ENCODE data around the gene ILF2.

ILF2 gene

DNA sequence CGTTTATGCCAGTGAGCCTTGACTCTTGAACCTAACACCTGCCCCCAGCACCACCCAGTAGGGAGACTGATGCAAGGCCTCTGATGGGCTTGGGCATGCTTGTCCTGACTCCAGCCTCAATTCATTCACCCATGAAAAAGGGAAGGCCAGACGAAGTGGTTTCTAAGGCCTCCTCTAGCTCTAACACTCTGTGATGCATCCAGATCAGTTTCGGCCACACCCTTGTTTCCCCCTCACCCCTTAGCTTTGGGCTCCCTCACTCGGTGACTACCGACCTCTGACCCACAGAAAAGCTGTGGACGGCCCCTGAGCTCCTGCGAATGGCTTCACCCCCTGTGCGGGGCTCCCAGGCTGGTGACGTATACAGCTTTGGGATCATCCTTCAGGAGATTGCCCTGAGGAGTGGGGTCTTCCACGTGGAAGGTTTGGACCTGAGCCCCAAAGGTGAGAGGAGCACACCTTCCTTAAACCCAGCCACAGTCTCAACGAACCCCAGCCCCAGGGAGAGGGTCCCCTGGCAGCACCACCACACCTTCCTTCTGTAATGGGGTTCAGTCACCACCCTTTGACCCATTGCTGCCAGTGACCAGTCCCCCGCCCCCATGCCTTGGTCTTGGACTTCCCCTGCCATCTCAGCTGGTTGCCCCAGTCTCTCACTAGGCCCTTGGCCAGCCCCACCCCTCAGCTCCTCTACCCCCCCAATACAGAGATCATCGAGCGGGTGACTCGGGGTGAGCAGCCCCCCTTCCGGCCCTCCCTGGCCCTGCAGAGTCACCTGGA is 16.7 kb upstream of the ILF2 start:
- no peak overlapping the region for H3K4me3 ChIP-seq (replicated peaks; ENCODE audit: low read depth, low read length)
- no peak for DNase-seq (ENCODE audit: extremely low read depth, low read depth)
- TF ChIP-seq, protein P1, sequence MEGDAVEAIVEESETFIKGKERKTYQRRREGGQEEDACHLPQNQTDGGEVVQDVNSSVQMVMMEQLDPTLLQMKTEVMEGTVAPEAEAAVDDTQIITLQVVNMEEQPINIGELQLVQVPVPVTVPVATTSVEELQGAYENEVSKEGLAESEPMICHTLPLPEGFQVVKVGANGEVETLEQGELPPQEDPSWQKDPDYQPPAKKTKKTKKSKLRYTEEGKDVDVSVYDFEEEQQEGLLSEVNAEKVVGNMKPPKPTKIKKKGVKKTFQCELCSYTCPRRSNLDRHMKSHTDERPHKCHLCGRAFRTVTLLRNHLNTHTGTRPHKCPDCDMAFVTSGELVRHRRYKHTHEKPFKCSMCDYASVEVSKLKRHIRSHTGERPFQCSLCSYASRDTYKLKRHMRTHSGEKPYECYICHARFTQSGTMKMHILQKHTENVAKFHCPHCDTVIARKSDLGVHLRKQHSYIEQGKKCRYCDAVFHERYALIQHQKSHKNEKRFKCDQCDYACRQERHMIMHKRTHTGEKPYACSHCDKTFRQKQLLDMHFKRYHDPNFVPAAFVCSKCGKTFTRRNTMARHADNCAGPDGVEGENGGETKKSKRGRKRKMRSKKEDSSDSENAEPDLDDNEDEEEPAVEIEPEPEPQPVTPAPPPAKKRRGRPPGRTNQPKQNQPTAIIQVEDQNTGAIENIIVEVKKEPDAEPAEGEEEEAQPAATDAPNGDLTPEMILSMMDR (IDR thresholded peaks at IDR 0.05; ENCODE audit: low read depth, low read length, missing control alignments) = no peak

DNA sequence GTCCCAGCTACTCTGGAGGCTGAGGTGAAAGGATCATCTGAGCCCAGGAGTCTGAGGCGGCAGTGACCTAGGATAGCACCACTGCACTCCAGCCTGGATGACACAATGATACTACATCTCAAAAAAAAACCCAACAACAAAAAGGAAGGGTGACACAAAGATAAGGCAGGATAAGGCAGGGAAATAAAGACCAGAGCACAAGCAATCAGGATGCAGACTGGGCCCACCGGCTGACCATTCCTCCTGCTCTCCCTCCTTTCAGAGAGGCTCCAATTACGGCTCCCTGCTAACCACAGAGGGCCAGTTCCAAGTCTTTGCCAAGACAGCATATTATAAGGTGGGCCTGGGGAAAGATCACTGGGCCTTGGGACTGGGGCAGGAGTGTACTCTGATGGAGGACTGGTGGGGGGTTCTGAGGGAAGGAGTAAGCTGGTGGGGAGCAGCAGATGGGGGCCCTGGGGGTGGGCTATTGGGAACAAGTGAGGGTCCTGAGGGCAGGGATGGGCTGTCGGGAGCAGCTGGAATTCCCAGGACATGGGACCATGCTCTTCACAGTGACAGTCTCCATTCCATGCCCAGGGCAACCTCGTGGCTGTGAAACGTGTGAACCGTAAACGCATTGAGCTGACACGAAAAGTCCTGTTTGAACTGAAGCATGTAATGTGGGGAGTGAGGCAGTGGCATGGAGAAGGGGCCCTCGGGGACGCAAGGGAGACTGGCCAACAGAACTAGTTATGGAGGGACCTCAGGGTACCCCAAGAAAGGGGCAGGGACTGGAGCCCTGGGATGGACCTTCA is 14.9 kb upstream of the ILF2 start:
- no peak overlapping the region for H3K4me3 ChIP-seq (replicated peaks; ENCODE audit: low read depth, low read length)
- TF ChIP-seq, protein P1 (IDR thresholded peaks at IDR 0.05; ENCODE audit: low read depth, low read length, missing control alignments) = no peak
- DNase-seq (ENCODE audit: extremely low read depth, low read depth) = no peak

DNA sequence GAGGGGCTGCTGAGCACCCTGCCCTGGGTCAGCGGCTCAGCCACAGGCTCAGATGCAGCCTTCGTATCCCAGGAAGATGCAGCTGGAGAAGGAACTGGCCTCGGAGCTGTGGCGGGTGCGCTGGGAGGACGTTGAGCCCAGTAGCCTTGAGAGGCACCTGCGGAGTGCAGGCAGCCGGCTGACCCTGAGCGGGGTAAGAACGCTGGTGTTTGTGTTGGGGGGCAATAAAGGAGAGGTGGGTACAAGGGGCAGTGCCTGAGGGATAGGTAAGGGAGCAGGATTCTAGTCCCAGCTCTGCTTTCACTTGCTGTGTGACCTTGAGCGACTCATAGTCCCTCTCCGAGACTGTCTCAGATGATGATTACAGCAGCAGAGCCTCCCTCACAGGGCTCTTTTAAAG is 14.1 kb upstream of the ILF2 start:
- no peak for DNase-seq (ENCODE audit: extremely low read depth, low read depth)
- TF ChIP-seq, protein P1 (IDR thresholded peaks at IDR 0.05; ENCODE audit: low read depth, low read length, missing control alignments) = no peak
- no peak overlapping the region for H3K4me3 ChIP-seq (replicated peaks; ENCODE audit: low read depth, low read length)

DNA sequence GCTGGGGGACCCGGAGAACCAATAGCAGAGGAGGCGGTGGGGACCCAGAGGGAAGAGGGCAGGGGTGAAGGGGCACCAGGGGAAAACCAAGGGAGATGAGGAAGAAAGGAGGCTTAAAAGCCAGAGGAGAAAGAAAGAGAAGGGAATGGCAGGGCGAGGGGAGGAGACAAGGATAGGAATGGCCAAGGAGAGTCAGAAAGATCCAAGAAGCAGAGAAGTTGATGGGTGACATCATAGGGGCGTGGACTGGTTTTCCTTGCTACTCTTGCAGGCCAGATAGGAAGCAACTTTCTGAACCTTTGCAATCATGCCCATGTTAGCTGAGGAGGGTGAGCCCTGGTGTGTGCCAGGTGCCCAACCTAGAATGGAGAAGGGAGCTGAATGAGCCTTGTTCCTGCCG is 13.1 kb upstream of the ILF2 start:
- TF ChIP-seq, protein P1 (IDR thresholded peaks at IDR 0.05; ENCODE audit: low read depth, low read length, missing control alignments) = no peak
- no peak overlapping the region for H3K4me3 ChIP-seq (replicated peaks; ENCODE audit: low read depth, low read length)
- no peak for DNase-seq (ENCODE audit: extremely low read depth, low read depth)

DNA sequence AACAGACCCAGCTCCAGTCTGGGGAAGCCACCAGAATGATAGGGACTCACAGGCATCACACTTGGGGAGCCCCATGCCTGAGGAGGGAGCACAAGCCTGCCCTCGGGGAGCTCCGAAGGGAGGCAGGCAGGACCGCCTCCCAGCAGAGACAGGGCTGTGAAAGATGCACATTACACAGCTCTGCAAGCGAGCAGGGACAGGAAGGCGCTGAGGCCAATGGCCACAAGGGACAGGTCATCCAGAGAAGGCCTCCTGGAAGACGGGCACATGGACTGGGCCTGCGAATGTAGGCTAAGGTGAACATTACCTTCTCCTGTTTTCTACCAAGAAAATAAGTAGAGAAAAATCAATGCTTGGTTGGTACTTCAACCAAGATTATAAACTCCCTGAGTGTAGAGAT is 11.9 kb upstream of the ILF2 start:
- no peak overlapping the region for H3K4me3 ChIP-seq (replicated peaks; ENCODE audit: low read depth, low read length)
- no peak for DNase-seq (ENCODE audit: extremely low read depth, low read depth)
- TF ChIP-seq, protein P1 (IDR thresholded peaks at IDR 0.05; ENCODE audit: low read depth, low read length, missing control alignments) = no peak

DNA sequence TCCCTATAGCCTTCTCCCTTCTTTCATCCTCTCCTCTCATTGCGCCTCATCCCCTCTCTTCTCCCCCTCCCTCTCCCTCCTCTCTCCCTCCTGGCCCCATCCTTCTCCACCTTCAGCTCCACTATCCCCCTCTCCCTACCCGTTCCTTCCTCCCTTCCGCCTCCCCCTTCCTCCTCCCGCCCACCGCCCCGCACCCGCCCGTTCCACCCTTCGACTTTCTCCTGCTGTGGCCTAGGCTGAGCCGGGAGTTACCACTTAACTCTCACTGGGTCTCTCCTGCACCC is 9.3 kb upstream of the ILF2 start:
- TF ChIP-seq, protein P1 (IDR thresholded peaks at IDR 0.05; ENCODE audit: low read depth, low read length, missing control alignments) = no peak
- DNase-seq (ENCODE audit: extremely low read depth, low read depth) = no peak
- no peak overlapping the region for H3K4me3 ChIP-seq (replicated peaks; ENCODE audit: low read depth, low read length)

Data from HFF-Myc (cell line).